Measurements from ENCODE around the gene CCDC54. TPM values are rescaled to one million over a fixed set of nuclear protein-coding genes. Genes with fewer than 3 reads are reported as not detected.

Gene CCDC54
- total RNA-seq, 1 experiment from 2014 or later: not detected

GRCh38 chr3:107408513-107408912 lies 31.3 kb downstream of the CCDC54 start:
- no peak overlapping the region for H4K8ac ChIP-seq (replicated peaks; ENCODE audit: insufficient read length, low read depth, low read length)
- H3K9me3 ChIP-seq (ENCODE audit: control insufficient read depth, low read depth, low read length): no peaks in the 10 kb centered on the region
- H2BK120ac ChIP-seq (ENCODE audit: low read depth, low read length, poor library complexity, severe bottlenecking): no peak overlapping the region
- H3K23ac ChIP-seq (ENCODE audit: insufficient read length, low read depth, low read length): no peak overlapping the region
- no peak overlapping the region for H2AFZ ChIP-seq (ENCODE audit: low read length)
- Mint-ChIP-seq H3K4me3 (no peak overlapping the region), H3K27me3 (ENCODE audit: low read depth) (no peaks in the 10 kb centered on the region), H3K9me3 (peaks cover 9 to 10% of the 10 kb centered on the region in 2 experiments; a peak in 4 of 5 replicates), H3K36me3 (ENCODE audit: insufficient read depth in 1 of 3, low read depth in 3 of 3) (peaks cover 0 to 8% (median 0%) of the 10 kb centered on the region in 3 experiments; a peak in 3 of 7 replicates), H3K27ac (no peak overlapping the region), H3K4me1 (no peaks in the 10 kb centered on the region; a peak in 1 of 4 replicates)
- H3K27me3 ChIP-seq (ENCODE audit: insufficient read depth, low read length): no peaks in the 10 kb centered on the region
- H3K4me1 ChIP-seq (ENCODE audit: insufficient read depth, low read length): no peaks in the 10 kb centered on the region
- no peak overlapping the region for H2BK12ac ChIP-seq (ENCODE audit: insufficient read length, low read depth, low read length)
- H4K20me1 ChIP-seq (ENCODE audit: control insufficient read depth, insufficient read depth, insufficient read length): no peaks in the 10 kb centered on the region
- no peak overlapping the region for H4K91ac ChIP-seq (ENCODE audit: insufficient read length, low read depth, low read length)
- H2BK5ac ChIP-seq (ENCODE audit: insufficient read length, low read length): no peak overlapping the region
- H3K23me2 ChIP-seq (ENCODE audit: insufficient read length, low read depth, low read length, poor library complexity, severe bottlenecking): no peaks in the 10 kb centered on the region
- no peak overlapping the region for H2BK20ac ChIP-seq (ENCODE audit: low read depth, low read length, poor library complexity, severe bottlenecking)
- no peak overlapping the region for H3K27ac ChIP-seq (ENCODE audit: insufficient read length, low read depth, low read length)
- H3K79me2 ChIP-seq (ENCODE audit: insufficient read depth, low read length): no peaks in the 10 kb centered on the region
- H3K4me2 ChIP-seq (ENCODE audit: insufficient read depth, insufficient read length, low read length): no peak overlapping the region
- DNase-seq: no peak
- H4K5ac ChIP-seq (ENCODE audit: insufficient read length, low read depth, low read length): no peak overlapping the region
- H2BK15ac ChIP-seq (ENCODE audit: low read depth, low read length): no peak overlapping the region
- H3K18ac ChIP-seq (ENCODE audit: insufficient read length, low read depth, low read length): no peak overlapping the region
- H3K4ac ChIP-seq (ENCODE audit: low read depth, low read length): no peak overlapping the region
- H2AK5ac ChIP-seq (ENCODE audit: insufficient read length, low read length): no peak overlapping the region
- no peak for TF ChIP-seq CTCF (conservative IDR thresholded peaks at IDR 0.05)
- H3K79me1 ChIP-seq (ENCODE audit: insufficient read depth, low read depth, low read length, poor library complexity, severe bottlenecking): no peaks in the 10 kb centered on the region
- WGBS (ENCODE audit: extremely low coverage, insufficient read length, low lambda C conversion rate): no CpG with 5 or more reads among the region's 5 CpGs
- no peak overlapping the region for H3K56ac ChIP-seq (ENCODE audit: insufficient read length, low read depth, low read length)
- H3K9ac ChIP-seq (ENCODE audit: extremely low read depth, insufficient read length, low read length): no peak overlapping the region
- H3T11ph ChIP-seq (ENCODE audit: low read length): no peak overlapping the region
- H3K14ac ChIP-seq (ENCODE audit: insufficient read depth, low read length): no peak overlapping the region; the same call in 1 of the 2 replicates

Measured in H9 (cell line).